Keratinocyte (primary cell): ENCODE measurements around the gene GPR176.

Experiments used
- EZH2 ChIP-seq: IDR thresholded peaks from one replicate; pipeline ENCODE4 v1.6.1; 2012; ENCODE audit warnings: inconsistent platforms, mild to moderate bottlenecking, low read length, moderate library complexity
- TF ChIP-seq, protein P1 (sequence below), 3 experiments: IDR thresholded peaks in 1 of 3; conservative IDR thresholded peaks in 1 of 3; optimal IDR thresholded peaks in 1 of 3; 2 replicates in 2 of 3; 3 replicates in 1 of 3; pipeline versions ENCODE3 to v1.5.1; 2011; ENCODE audit warnings: low read length in 3 of 3, mild to moderate bottlenecking in 3 of 3, moderate library complexity in 2 of 3, control low read depth in 1 of 3, inconsistent platforms in 1 of 3; ENCODE audit not compliant: insufficient read depth in 2 of 3; ENCODE audit errors: extremely low read depth in 1 of 3

DNA sequence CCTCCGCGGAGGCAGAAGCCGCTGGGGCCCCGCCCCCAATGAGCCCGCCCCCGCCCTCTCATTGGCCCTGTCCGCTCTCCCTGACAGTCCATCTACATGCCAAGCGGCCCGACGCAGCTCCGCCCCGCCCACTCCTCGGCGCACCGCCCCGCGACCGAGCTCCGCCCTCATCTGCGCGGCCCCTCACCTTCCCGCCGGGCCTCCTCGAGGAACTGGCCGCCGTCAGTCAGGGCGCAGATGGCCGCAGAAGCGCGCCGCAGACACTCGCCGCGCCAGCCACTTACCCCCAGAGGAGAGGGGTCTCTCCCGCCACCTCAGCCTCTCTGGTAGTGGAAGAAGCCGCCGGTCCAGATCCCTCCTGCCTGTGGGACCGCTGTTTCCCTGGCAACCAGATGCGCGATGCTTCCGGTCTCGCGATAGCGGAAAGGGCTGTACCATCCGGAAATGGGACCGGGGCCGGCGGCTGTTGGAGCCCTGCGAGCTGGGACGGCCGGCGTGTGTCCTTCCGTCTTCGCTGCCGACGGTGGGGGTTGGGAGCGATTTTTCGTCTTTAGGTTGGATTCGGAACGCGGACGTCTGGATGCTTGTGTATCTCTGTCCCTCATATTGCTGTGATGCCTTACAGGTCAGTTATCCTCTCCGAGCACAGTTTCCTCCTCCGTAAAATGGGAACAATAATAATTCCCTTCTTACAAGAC is 137.5 kb downstream of the GPR176 start, which contains the start of gene FSIP1:
- TF ChIP-seq, protein P1, sequence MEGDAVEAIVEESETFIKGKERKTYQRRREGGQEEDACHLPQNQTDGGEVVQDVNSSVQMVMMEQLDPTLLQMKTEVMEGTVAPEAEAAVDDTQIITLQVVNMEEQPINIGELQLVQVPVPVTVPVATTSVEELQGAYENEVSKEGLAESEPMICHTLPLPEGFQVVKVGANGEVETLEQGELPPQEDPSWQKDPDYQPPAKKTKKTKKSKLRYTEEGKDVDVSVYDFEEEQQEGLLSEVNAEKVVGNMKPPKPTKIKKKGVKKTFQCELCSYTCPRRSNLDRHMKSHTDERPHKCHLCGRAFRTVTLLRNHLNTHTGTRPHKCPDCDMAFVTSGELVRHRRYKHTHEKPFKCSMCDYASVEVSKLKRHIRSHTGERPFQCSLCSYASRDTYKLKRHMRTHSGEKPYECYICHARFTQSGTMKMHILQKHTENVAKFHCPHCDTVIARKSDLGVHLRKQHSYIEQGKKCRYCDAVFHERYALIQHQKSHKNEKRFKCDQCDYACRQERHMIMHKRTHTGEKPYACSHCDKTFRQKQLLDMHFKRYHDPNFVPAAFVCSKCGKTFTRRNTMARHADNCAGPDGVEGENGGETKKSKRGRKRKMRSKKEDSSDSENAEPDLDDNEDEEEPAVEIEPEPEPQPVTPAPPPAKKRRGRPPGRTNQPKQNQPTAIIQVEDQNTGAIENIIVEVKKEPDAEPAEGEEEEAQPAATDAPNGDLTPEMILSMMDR (optimal IDR thresholded peaks at IDR 0.05 in 1 of 3, IDR thresholded peaks at IDR 0.05 in 1 of 3, conservative IDR thresholded peaks at IDR 0.05 in 1 of 3; ENCODE audit: extremely low read depth in 1 of 3, insufficient read depth in 2 of 3, low read length in 3 of 3), result no peak
- no peak for TF ChIP-seq EZH2
